ENCODE results near the gene TRA2A. TPM values are rescaled to one million over a fixed set of nuclear protein-coding genes. Genes with fewer than 3 reads are reported as not detected.

TRA2A gene
- total and polyA plus RNA-seq, 9 of the 15 experiments (the other 6 are each of a cell fraction or from before 2014, with no cell fraction given) = 22.7 to 210 (median 73.9) TPM

GRCh38 chr7:23470330-23471105, 61.3 kb downstream of the TRA2A start, which contains the start of gene IGF2BP3 (continued):
- TF ChIP-seq MGA (IDR thresholded peaks at IDR 0.05) = peak; percentile 86
- no peak; the same call in 1 of the 2 replicates for TF ChIP-seq ZC3H11A (IDR thresholded peaks at IDR 0.05; ENCODE audit: low read depth, low read length)
- TF ChIP-seq MCM3 (IDR thresholded peaks at IDR 0.05) = no peak
- peak; percentile 37; the same call in 1 of the 2 replicates for TF ChIP-seq ESRRA (IDR thresholded peaks at IDR 0.05; ENCODE audit: borderline replicate concordance, low read depth)
- TF ChIP-seq LCOR (CRISPR knock-in tag; IDR thresholded peaks at IDR 0.05) = peak; percentile 88
- TF ChIP-seq CHD2 (IDR thresholded peaks at IDR 0.05; ENCODE audit: low read depth, low read length) = peak; percentile 67
- no peak for TF ChIP-seq RUNX1 (IDR thresholded peaks at IDR 0.05; ENCODE audit: low read depth)
- TF ChIP-seq ETS1 (conservative IDR thresholded peaks at IDR 0.05; ENCODE audit: control insufficient read depth, low read depth, low read length) = peak; percentile 32; the same call in 1 of the 2 replicates
- TF ChIP-seq NFE2 (IDR thresholded peaks at IDR 0.05; ENCODE audit: low read depth) = no peak
- TF ChIP-seq BDP1 (IDR thresholded peaks at IDR 0.05; ENCODE audit: insufficient read depth, insufficient read length) = no peak
- TF ChIP-seq ZKSCAN3 (CRISPR knock-in tag; IDR thresholded peaks at IDR 0.05) = no peak
- no peak for TF ChIP-seq RFX5 (IDR thresholded peaks at IDR 0.05; ENCODE audit: low read depth, low read length)
- peak; percentile 6; the same call in 1 of the 2 replicates for TF ChIP-seq ARID3A (IDR thresholded peaks at IDR 0.05; ENCODE audit: borderline replicate concordance, low read depth, low read length)

All from K562 (cell line).